ENCODE data around the gene RRBP1.

- TF ChIP-seq CTCF (IDR thresholded peaks at IDR 0.05; ENCODE audit: low read depth, low read length) (no peak), EZH2phosphoT487 (IDR thresholded peaks at IDR 0.05; ENCODE audit: low read depth) (no peak)
These were observed 26.8 kb downstream of the RRBP1 start for GRCh38 chr20:17655286-17655651.

All from OCI-LY3 (cell line).